KMS-11 (cell line): ENCODE results near the gene SHANK2.

Experiments
- H2AFZ ChIP-seq: fragments of 200-600 bp; sonication (generic); 2 replicates; pipeline ENCODE4 v1.6.1; 2016; ENCODE audit warnings: antibody characterized with exemption, mixed run types, low read depth
- H3K27ac ChIP-seq: fragments of 200-600 bp; sonication (generic); 2 replicates; pipeline ENCODE4 v1.6.1; 2016; ENCODE audit warnings: mild to moderate bottlenecking, mixed run types
- H3K27me3 ChIP-seq: fragments of 200-600 bp; sonication (generic); 2 replicates; pipeline ENCODE4 v1.6.1; 2017; ENCODE audit warnings: mild to moderate bottlenecking, low read depth, mixed run types, moderate library complexity; ENCODE audit not compliant: insufficient read depth
- H3K36me3 ChIP-seq: fragments of 200-600 bp; sonication (generic); 2 replicates; pipeline ENCODE4 v1.6.1; 2017; ENCODE audit warnings: mild to moderate bottlenecking, mixed run types; ENCODE audit not compliant: insufficient read depth
- H3K4me1 ChIP-seq: fragments of 200-600 bp; sonication (generic); 2 replicates; pipeline ENCODE4 v1.6.1; 2016; ENCODE audit warnings: mild to moderate bottlenecking, low read depth, mixed run types; ENCODE audit not compliant: poor library complexity, severe bottlenecking
- H3K4me2 ChIP-seq: fragments of 200-600 bp; sonication (generic); 2 replicates; pipeline ENCODE4 v1.7.0; 2016; ENCODE audit warnings: mild to moderate bottlenecking, mixed run types
- H3K4me3 ChIP-seq: fragments of 200-600 bp; sonication (generic); IDR thresholded peaks from 2 replicates; pipeline ENCODE4 v1.6.1; 2017; ENCODE audit warnings: low read depth, low read length, mixed read lengths; ENCODE audit not compliant: insufficient read depth
- H3K79me2 ChIP-seq: fragments of 200-600 bp; sonication (generic); 2 replicates; pipeline ENCODE4 v1.6.1; 2016; ENCODE audit warnings: low read depth, mixed run types; ENCODE audit not compliant: insufficient read depth
- H3K9ac ChIP-seq: fragments of 200-600 bp; sonication (generic); 2 replicates; pipeline ENCODE4 v1.6.1; 2016; ENCODE audit warnings: mild to moderate bottlenecking, mixed run types
- H4K20me1 ChIP-seq: fragments of 200-600 bp; sonication (generic); 2 replicates; pipeline ENCODE4 v1.6.1; 2016; ENCODE audit warnings: mild to moderate bottlenecking, mixed run types; ENCODE audit not compliant: insufficient read depth
- TF ChIP-seq, protein P1 (sequence below): fragments of 200-600 bp; sonication (generic); conservative IDR thresholded peaks from 2 replicates; pipeline ENCODE4 v1.6.1; 2017; ENCODE audit warnings: low read depth, mild to moderate bottlenecking, antibody characterized with exemption, low read length, moderate library complexity, mixed read lengths

Gene SHANK2

DNA sequence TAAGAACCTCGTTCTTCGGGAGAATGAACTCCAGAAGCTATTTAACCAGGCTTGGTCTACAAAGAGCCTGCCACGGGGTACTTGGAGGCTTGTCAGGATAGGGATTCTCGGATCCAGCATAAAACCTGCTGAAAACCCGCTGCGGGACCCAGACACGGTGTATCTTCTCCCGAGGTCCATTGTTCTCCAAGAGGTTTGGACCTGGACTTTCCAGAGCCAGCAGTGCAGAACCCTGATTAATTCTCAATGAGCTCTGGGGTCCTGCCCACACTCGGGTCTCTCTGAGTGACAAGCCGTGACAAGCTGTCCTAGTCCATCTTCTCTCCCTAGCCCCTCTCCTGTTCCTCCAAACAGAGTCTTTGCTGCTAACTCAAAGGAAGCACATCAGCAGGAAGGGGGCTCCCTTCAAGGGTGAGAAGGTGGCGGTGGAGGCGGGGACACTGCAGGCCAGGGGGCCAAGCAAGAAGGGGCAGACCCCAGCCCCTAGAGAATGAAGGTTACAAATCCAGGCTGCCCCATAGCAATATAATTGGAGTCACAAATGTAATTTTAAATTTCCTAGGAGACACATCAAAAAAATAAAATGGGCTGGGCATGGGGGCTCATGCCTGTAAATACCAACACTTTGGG, 12.2 kb downstream of the SHANK2 start:
- no peak overlapping the region for H3K4me2 ChIP-seq
- H3K79me2 ChIP-seq: no peaks in the 10 kb centered on the region
- no peaks in the 10 kb centered on the region for H4K20me1 ChIP-seq
- H2AFZ ChIP-seq: no peak overlapping the region
- H3K4me3 ChIP-seq: no peak overlapping the region
- H3K9ac ChIP-seq: no peak overlapping the region
- no peak overlapping the region for H3K27ac ChIP-seq
- TF ChIP-seq, protein P1, sequence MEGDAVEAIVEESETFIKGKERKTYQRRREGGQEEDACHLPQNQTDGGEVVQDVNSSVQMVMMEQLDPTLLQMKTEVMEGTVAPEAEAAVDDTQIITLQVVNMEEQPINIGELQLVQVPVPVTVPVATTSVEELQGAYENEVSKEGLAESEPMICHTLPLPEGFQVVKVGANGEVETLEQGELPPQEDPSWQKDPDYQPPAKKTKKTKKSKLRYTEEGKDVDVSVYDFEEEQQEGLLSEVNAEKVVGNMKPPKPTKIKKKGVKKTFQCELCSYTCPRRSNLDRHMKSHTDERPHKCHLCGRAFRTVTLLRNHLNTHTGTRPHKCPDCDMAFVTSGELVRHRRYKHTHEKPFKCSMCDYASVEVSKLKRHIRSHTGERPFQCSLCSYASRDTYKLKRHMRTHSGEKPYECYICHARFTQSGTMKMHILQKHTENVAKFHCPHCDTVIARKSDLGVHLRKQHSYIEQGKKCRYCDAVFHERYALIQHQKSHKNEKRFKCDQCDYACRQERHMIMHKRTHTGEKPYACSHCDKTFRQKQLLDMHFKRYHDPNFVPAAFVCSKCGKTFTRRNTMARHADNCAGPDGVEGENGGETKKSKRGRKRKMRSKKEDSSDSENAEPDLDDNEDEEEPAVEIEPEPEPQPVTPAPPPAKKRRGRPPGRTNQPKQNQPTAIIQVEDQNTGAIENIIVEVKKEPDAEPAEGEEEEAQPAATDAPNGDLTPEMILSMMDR: no peak
- no peaks in the 10 kb centered on the region for H3K27me3 ChIP-seq
- H3K36me3 ChIP-seq: no peaks in the 10 kb centered on the region
- no peaks in the 10 kb centered on the region for H3K4me1 ChIP-seq

DNA sequence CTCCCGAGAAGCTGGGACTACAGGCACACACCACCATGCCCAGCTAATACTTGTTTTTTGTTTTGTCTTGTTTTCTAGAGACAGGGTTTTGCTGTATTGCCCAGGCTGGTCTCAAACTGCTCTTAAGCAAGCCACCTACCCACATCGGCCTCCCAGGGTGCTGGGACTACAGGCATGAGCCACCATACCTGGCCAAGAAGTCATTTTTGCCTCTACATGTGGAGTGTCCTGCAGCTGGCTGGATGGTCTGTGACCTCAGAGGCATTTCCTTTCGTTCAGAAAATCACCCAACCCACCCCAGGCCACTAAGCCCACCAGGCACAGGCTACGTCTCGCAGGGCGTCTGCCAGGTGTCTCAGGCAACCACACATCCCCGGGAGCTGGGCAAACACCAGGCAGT, 12.8 kb downstream of the SHANK2 start:
- no peak overlapping the region for H3K27ac ChIP-seq
- H3K36me3 ChIP-seq: no peaks in the 10 kb centered on the region
- no peaks in the 10 kb centered on the region for H4K20me1 ChIP-seq
- no peaks in the 10 kb centered on the region for H3K4me1 ChIP-seq
- no peaks in the 10 kb centered on the region for H3K79me2 ChIP-seq
- no peak overlapping the region for H3K9ac ChIP-seq
- no peaks in the 10 kb centered on the region for H3K27me3 ChIP-seq
- TF ChIP-seq, protein P1: no peak
- H3K4me2 ChIP-seq: no peak overlapping the region
- H3K4me3 ChIP-seq: no peak overlapping the region
- no peak overlapping the region for H2AFZ ChIP-seq

DNA sequence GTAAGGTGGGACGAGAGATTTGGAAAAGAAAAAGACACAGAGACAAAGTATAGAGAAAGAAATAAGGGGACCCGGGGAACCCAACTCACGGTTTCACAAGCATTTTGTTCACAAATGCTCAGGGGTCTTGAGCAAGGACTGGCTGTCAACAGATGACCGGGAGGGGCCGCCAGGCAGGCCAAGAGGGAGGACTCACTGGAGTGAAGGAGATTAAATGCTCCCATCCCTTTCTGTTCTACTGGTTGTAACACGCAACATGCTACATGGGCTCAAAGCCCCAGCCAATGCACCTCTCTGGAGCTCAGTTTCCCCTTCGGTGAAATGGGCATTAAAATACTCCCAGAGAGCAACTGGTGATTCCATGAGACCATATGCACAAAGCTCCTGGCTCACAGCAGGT, 13.4 kb downstream of the SHANK2 start:
- Histone ChIP-seq H3K79me2 (no peaks in the 10 kb centered on the region), H3K9ac (no peak overlapping the region), H3K27me3 (no peaks in the 10 kb centered on the region), H3K27ac (no peak overlapping the region), H3K4me3 (no peak overlapping the region), H2AFZ (no peak overlapping the region), H3K36me3 (no peaks in the 10 kb centered on the region), H3K4me1 (no peaks in the 10 kb centered on the region), H3K4me2 (no peak overlapping the region), H4K20me1 (no peaks in the 10 kb centered on the region)
- TF ChIP-seq, protein P1: no peak

DNA sequence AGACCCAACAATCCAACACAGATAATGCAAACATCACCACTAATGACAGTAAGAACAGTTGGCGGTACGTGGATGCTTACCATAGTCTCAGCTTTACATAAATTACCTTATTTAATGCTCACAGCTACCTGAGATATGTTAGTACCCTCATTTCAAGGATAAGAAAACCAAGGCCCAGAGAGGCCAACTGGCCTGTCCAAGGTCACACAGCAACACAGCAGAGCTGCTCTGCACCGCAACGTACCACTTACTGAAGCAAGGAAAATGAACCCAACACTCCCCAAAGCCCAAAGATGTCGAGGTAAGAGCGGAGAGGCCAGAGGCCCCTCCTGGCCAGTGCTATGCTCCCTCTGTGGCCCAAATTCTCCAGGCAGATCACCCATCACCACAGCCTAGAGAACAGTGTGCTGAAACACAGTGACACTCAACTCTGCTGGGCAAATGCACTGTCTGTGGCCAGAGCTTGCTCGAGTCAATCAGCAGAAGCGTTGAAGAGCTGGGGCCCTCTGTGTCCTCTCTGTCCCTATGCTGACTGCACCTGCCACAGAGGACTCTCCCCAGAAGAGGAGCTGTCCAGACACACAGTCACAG, 14.0 kb downstream of the SHANK2 start:
- H3K4me2 ChIP-seq: no peak overlapping the region
- TF ChIP-seq, protein P1: no peak
- H3K4me3 ChIP-seq: no peak overlapping the region
- no peak overlapping the region for H3K27ac ChIP-seq
- H4K20me1 ChIP-seq: no peaks in the 10 kb centered on the region
- no peaks in the 10 kb centered on the region for H3K36me3 ChIP-seq
- no peaks in the 10 kb centered on the region for H3K27me3 ChIP-seq
- H3K4me1 ChIP-seq: no peaks in the 10 kb centered on the region
- no peaks in the 10 kb centered on the region for H3K79me2 ChIP-seq
- H3K9ac ChIP-seq: no peak overlapping the region
- no peak overlapping the region for H2AFZ ChIP-seq
